Naive thymus-derived CD8-positive, alpha-beta T cell (primary cell): Measurements from ENCODE around the gene CD40. TPM values are rescaled to one million over a fixed set of nuclear protein-coding genes. Genes with fewer than 3 reads are reported as not detected.
A peak's percentile ranks its signal among the peaks of the same experiment; 100 is the strongest.

ENCODE experiments used
- ATAC-seq, 2 donors: fragments of 150-1000 bp; cut with Tn5 transposase in 1 of 2; sonication (Bioruptor Pico), chemical (Tn5 transposase) in 1 of 2; 1 replicate in 1 of 2; 2 replicates in 1 of 2; pipeline ENCODE4 v1.10.0; 2021; ENCODE audit warnings: mild to moderate bottlenecking in 2 of 2, moderate library complexity in 2 of 2
- POLR2A ChIA-PET: fragments of 350-600 bp; sonication (Branson Sonifier 250); formaldehyde crosslinking; loops from one replicate; lab custom pipeline; 2021; ENCODE audit warnings: antibody characterized with exemption; lab: Charles Lee
- DNase-seq, 10 donors: peaks; one replicate each; pipeline versions ENCODE4 v3.0.0 to v3.0.0-alpha.2; 2020 to 2022
- H3K27ac Mint-ChIP-seq, 10 donors: one replicate each; pipeline ENCODE4 v1.8.0; 2020 to 2022; ENCODE audit warnings: mild to moderate bottlenecking in 10 of 10, mixed read lengths in 10 of 10, moderate library complexity in 4 of 10, inconsistent platforms in 1 of 10
- H3K27me3 Mint-ChIP-seq, 5 donors: one replicate each; pipeline ENCODE4 v1.8.0; 2021 to 2022; ENCODE audit warnings: mixed read lengths in 5 of 5
- H3K36me3 Mint-ChIP-seq, 3 donors: one replicate each; pipeline ENCODE4 v1.8.0; 2020 to 2022; ENCODE audit warnings: mixed read lengths in 3 of 3, mild to moderate bottlenecking in 2 of 3, inconsistent platforms in 1 of 3
- H3K4me1 Mint-ChIP-seq, 4 donors: one replicate each; pipeline ENCODE4 v1.8.0; 2021 to 2022; ENCODE audit warnings: mixed read lengths in 4 of 4
- H3K4me3 Mint-ChIP-seq, 10 donors: one replicate each; pipeline ENCODE4 v1.8.0; 2020 to 2022; ENCODE audit warnings: mild to moderate bottlenecking in 10 of 10, mixed read lengths in 10 of 10, moderate library complexity in 6 of 10, inconsistent platforms in 1 of 10
- H3K9me3 Mint-ChIP-seq, 9 donors: one replicate each; pipeline ENCODE4 v1.8.0; 2020 to 2022; ENCODE audit warnings: mixed read lengths in 9 of 9, mild to moderate bottlenecking in 3 of 9, inconsistent platforms in 1 of 9, moderate library complexity in 1 of 9
- polyA plus RNA-seq, 3 donors: library from polyadenylated mRNA; unstranded; fragments of 300-500 nt; fragmentation: Illumina TruSeq; gene quantifications; one replicate each; pipeline ENCODE4 v1.2.3, GENCODE V29; 2021
- total RNA-seq, 8 experiments: library from RNA in 2 of 8; stranded (reverse) in 2 of 8; gene quantifications; one replicate each; pipeline ENCODE4 v1.2.3 and lab custom pipeline; 2021 to 2026

Gene CD40
- total and polyA plus RNA-seq, 5 experiments from 2014 or later: 2.0 to 11.8 (median 4.3) TPM

- no peaks in the 10 kb centered on the region for H3K9me3 Mint-ChIP-seq
- H3K27me3 Mint-ChIP-seq: peaks cover 15 to 33% (median 27%) of the 10 kb centered on the region in 5 donors
- H3K27ac Mint-ChIP-seq: no peak overlapping the region
- H3K36me3 Mint-ChIP-seq: peaks cover 0 to 2% (median 0%) of the 10 kb centered on the region in 3 donors
- ATAC-seq (no peak), DNase-seq (no peak)
- H3K4me3 Mint-ChIP-seq: no peak overlapping the region
- no peaks in the 10 kb centered on the region for H3K4me1 Mint-ChIP-seq
- POLR2A ChIA-PET: no interaction called here
Observed at GRCh38 chr20:46158476-46158987, 40.4 kb downstream of the CD40 start.

- Mint-ChIP-seq H3K27ac (no peak overlapping the region), H3K36me3 (peaks cover 0 to 2% (median 0%) of the 10 kb centered on the region in 3 donors), H3K27me3 (peaks cover 18 to 39% (median 32%) of the 10 kb centered on the region in 5 donors), H3K9me3 (peaks cover 0 to 2% (median 0%) of the 10 kb centered on the region in 9 donors), H3K4me1 (no peaks in the 10 kb centered on the region), H3K4me3 (no peak overlapping the region)
- ATAC-seq: no peak
- DNase-seq: peak in 1 of 10 donors; percentile 18
- POLR2A ChIA-PET: no interaction called here
Observed at GRCh38 chr20:46159101-46159897, 41.2 kb downstream of the CD40 start.

GRCh38 chr20:46160661-46161060, 42.5 kb downstream of the CD40 start:
- peak in 1 of 10 donors; percentile 41 for DNase-seq
- H3K27me3 Mint-ChIP-seq: peaks cover 18 to 38% (median 29%) of the 10 kb centered on the region in 5 donors
- ATAC-seq: no peak
- no peaks in the 10 kb centered on the region for H3K4me1 Mint-ChIP-seq
- no peak overlapping the region for H3K27ac Mint-ChIP-seq
- POLR2A ChIA-PET: no interaction called here
- H3K9me3 Mint-ChIP-seq: peaks cover 0 to 2% (median 0%) of the 10 kb centered on the region in 9 donors
- no peaks in the 10 kb centered on the region for H3K36me3 Mint-ChIP-seq
- no peak overlapping the region for H3K4me3 Mint-ChIP-seq

- POLR2A ChIA-PET: no interaction called here
Observed at GRCh38 chr20:46161921-46162320, 43.8 kb downstream of the CD40 start.

GRCh38 chr20:46164254-46164653, 46.1 kb downstream of the CD40 start:
- Mint-ChIP-seq H3K36me3 (no peaks in the 10 kb centered on the region), H3K27ac (no peak overlapping the region), H3K4me3 (no peak overlapping the region), H3K9me3 (peaks cover 0 to 2% (median 0%) of the 10 kb centered on the region in 9 donors), H3K27me3 (peaks cover 25 to 55% (median 39%) of the 10 kb centered on the region in 5 donors), H3K4me1 (no peaks in the 10 kb centered on the region)
- DNase-seq: peak in 1 of 10 donors; percentile 31
- no peak for ATAC-seq
- POLR2A ChIA-PET: no interaction called here

More at GRCh38 chr20:46161921-46162320, 43.8 kb downstream of the CD40 start:
- Mint-ChIP-seq H3K4me3 (no peak overlapping the region), H3K27me3 (peaks cover 24 to 42% (median 36%) of the 10 kb centered on the region in 5 donors), H3K27ac (peak overlapping the region in 1 of 10 donors; percentile 23), H3K4me1 (no peaks in the 10 kb centered on the region), H3K9me3 (peaks cover 0 to 2% (median 0%) of the 10 kb centered on the region in 9 donors), H3K36me3 (no peaks in the 10 kb centered on the region)
- ATAC-seq (no peak), DNase-seq (peak in 1 of 10 donors; percentile 43)

- H3K27ac Mint-ChIP-seq: no peak overlapping the region
- H3K27me3 Mint-ChIP-seq: peaks cover 18 to 79% (median 46%) of the 10 kb centered on the region in 5 donors
- POLR2A ChIA-PET: no interaction called here
- no peaks in the 10 kb centered on the region for H3K36me3 Mint-ChIP-seq
- H3K4me3 Mint-ChIP-seq: no peak overlapping the region
- H3K9me3 Mint-ChIP-seq: peaks cover 0 to 2% (median 0%) of the 10 kb centered on the region in 9 donors
- ATAC-seq (no peak), DNase-seq (no peak)
- H3K4me1 Mint-ChIP-seq: no peaks in the 10 kb centered on the region
Observed at GRCh38 chr20:46167080-46167479, 49.0 kb downstream of the CD40 start.

GRCh38 chr20:46168438-46168837, 50.3 kb downstream of the CD40 start:
- POLR2A ChIA-PET: no interaction called here

GRCh38 chr20:46169245-46170171, 51.4 kb downstream of the CD40 start:
- no peak overlapping the region for H3K4me3 Mint-ChIP-seq
- ATAC-seq (no peak), DNase-seq (peak in 1 of 10 donors; percentile 18)
- peaks cover 0 to 3% (median 0%) of the 10 kb centered on the region in 9 donors for H3K9me3 Mint-ChIP-seq
- POLR2A ChIA-PET: no interaction called here
- no peaks in the 10 kb centered on the region for H3K36me3 Mint-ChIP-seq
- no peaks in the 10 kb centered on the region for H3K4me1 Mint-ChIP-seq
- H3K27me3 Mint-ChIP-seq: peaks cover 18 to 79% (median 48%) of the 10 kb centered on the region in 5 donors
- H3K27ac Mint-ChIP-seq: no peak overlapping the region

More at GRCh38 chr20:46168438-46168837, 50.3 kb downstream of the CD40 start:
- H3K4me3 Mint-ChIP-seq: no peak overlapping the region
- no peaks in the 10 kb centered on the region for H3K36me3 Mint-ChIP-seq
- ATAC-seq (no peak), DNase-seq (no peak)
- H3K9me3 Mint-ChIP-seq: peaks cover 0 to 5% (median 0%) of the 10 kb centered on the region in 9 donors
- H3K27ac Mint-ChIP-seq: no peak overlapping the region
- peaks cover 17 to 79% (median 48%) of the 10 kb centered on the region in 5 donors for H3K27me3 Mint-ChIP-seq
- H3K4me1 Mint-ChIP-seq: no peaks in the 10 kb centered on the region

GRCh38 chr20:46171476-46171875, 53.4 kb downstream of the CD40 start:
- no peak for ATAC-seq
- Mint-ChIP-seq H3K27me3 (peaks cover 25 to 79% (median 53%) of the 10 kb centered on the region in 5 donors), H3K27ac (no peak overlapping the region), H3K4me1 (peaks cover 0 to 3% (median 0%) of the 10 kb centered on the region in 4 donors), H3K36me3 (no peaks in the 10 kb centered on the region), H3K9me3 (peaks cover 0 to 3% (median 0%) of the 10 kb centered on the region in 9 donors), H3K4me3 (no peak overlapping the region)
- POLR2A ChIA-PET: no interaction called here
- DNase-seq: no peak

GRCh38 chr20:46171909-46172308, 53.8 kb downstream of the CD40 start:
- H3K36me3 Mint-ChIP-seq: no peaks in the 10 kb centered on the region
- H3K27me3 Mint-ChIP-seq: peaks cover 22 to 79% (median 52%) of the 10 kb centered on the region in 5 donors
- no peak for ATAC-seq
- no peak overlapping the region for H3K4me3 Mint-ChIP-seq
- DNase-seq: peak in 1 of 10 donors; percentile 23
- POLR2A ChIA-PET: no interaction called here
- no peak overlapping the region for H3K27ac Mint-ChIP-seq
- H3K4me1 Mint-ChIP-seq: peaks cover 0 to 3% (median 0%) of the 10 kb centered on the region in 4 donors
- H3K9me3 Mint-ChIP-seq: peaks cover 0 to 3% (median 0%) of the 10 kb centered on the region in 9 donors

- H3K9me3 Mint-ChIP-seq: peaks cover 0 to 3% (median 0%) of the 10 kb centered on the region in 9 donors
- POLR2A ChIA-PET: no interaction called here
- H3K4me1 Mint-ChIP-seq: peaks cover 0 to 3% (median 0%) of the 10 kb centered on the region in 4 donors
- H3K36me3 Mint-ChIP-seq: no peaks in the 10 kb centered on the region
- H3K4me3 Mint-ChIP-seq: no peak overlapping the region
- DNase-seq: peak in 1 of 10 donors; percentile 19
- ATAC-seq: no peak
- no peak overlapping the region for H3K27ac Mint-ChIP-seq
- peaks cover 22 to 83% (median 52%) of the 10 kb centered on the region in 5 donors for H3K27me3 Mint-ChIP-seq
Observed at GRCh38 chr20:46172455-46172854, 54.3 kb downstream of the CD40 start.

GRCh38 chr20:46172961-46173536, 54.9 kb downstream of the CD40 start:
- POLR2A ChIA-PET: no interaction called here
- H3K4me1 Mint-ChIP-seq: peaks cover 0 to 3% (median 0%) of the 10 kb centered on the region in 4 donors
- ATAC-seq (no peak), DNase-seq (peak in 1 of 10 donors; percentile 7)
- H3K4me3 Mint-ChIP-seq: no peak overlapping the region
- H3K27ac Mint-ChIP-seq: no peak overlapping the region
- no peaks in the 10 kb centered on the region for H3K36me3 Mint-ChIP-seq
- peaks cover 21 to 88% (median 53%) of the 10 kb centered on the region in 5 donors for H3K27me3 Mint-ChIP-seq
- H3K9me3 Mint-ChIP-seq: peaks cover 0 to 3% (median 0%) of the 10 kb centered on the region in 9 donors
